GM19463 (cell line): ENCODE data around the gene SEZ6L.

Experiments used
- ATAC-seq: cut with Tn5 transposase; IDR thresholded peaks from one replicate; pipeline ENCODE4 v1.9.1; 2021; ENCODE audit warnings: mild to moderate bottlenecking, moderate library complexity; ENCODE audit not compliant: unreplicated experiment

SEZ6L gene

GRCh38 chr22:26239581-26239980 lies 70.3 kb downstream of the SEZ6L start:
- ATAC-seq, result no peak

GRCh38 chr22:26241361-26241760 lies 72.1 kb downstream of the SEZ6L start:
- ATAC-seq, result no peak

- no peak for ATAC-seq
Measured at GRCh38 chr22:26245001-26245400, 75.7 kb downstream of the SEZ6L start.

GRCh38 chr22:26246552-26246951 lies 77.3 kb downstream of the SEZ6L start:
- ATAC-seq, result no peak

- no peak for ATAC-seq
Measured at GRCh38 chr22:26251869-26252268, 82.6 kb downstream of the SEZ6L start.

- no peak for ATAC-seq
Measured at GRCh38 chr22:26259510-26259909, 90.2 kb downstream of the SEZ6L start.

- no peak for ATAC-seq
Measured at GRCh38 chr22:26264162-26264561, 94.9 kb downstream of the SEZ6L start.

- ATAC-seq, result no peak
Measured at GRCh38 chr22:26265281-26265680, 96.0 kb downstream of the SEZ6L start.

GRCh38 chr22:26265909-26266308 lies 96.6 kb downstream of the SEZ6L start:
- no peak for ATAC-seq

GRCh38 chr22:26267856-26268255 lies 98.6 kb downstream of the SEZ6L start:
- ATAC-seq, result no peak

- ATAC-seq, result no peak
Measured at GRCh38 chr22:26269572-26269971, 100.3 kb downstream of the SEZ6L start.

- no peak for ATAC-seq
Measured at GRCh38 chr22:26271427-26271826, 102.2 kb downstream of the SEZ6L start.

- ATAC-seq, result no peak
Measured at GRCh38 chr22:26273011-26273675, 103.9 kb downstream of the SEZ6L start.

GRCh38 chr22:26276529-26277160 lies 107.4 kb downstream of the SEZ6L start:
- no peak for ATAC-seq

- no peak for ATAC-seq
Measured at GRCh38 chr22:26281941-26282340, 112.7 kb downstream of the SEZ6L start.

- no peak for ATAC-seq
Measured at GRCh38 chr22:26283330-26283729, 114.1 kb downstream of the SEZ6L start.

GRCh38 chr22:26285632-26286031 lies 116.4 kb downstream of the SEZ6L start:
- no peak for ATAC-seq

GRCh38 chr22:26286091-26286820 lies 117.0 kb downstream of the SEZ6L start:
- ATAC-seq, result no peak

- ATAC-seq, result no peak
Measured at GRCh38 chr22:26287382-26288225, 118.3 kb downstream of the SEZ6L start.

GRCh38 chr22:26289611-26290101 lies 120.4 kb downstream of the SEZ6L start:
- no peak for ATAC-seq
